RWPE1 (cell line): ENCODE measurements around the gene PTPRF.
"Not testable (repeated sequence)": the region's sequence is repeated elsewhere in the genome, so short reads cannot be mapped to it uniquely, and the experiment has no call there.

Experiments
- CTCF ChIA-PET: fragments of 350-600 bp; sonication (Branson Sonifier 250); formaldehyde crosslinking; extraction: SDS; loops from one replicate; lab custom pipeline; 2021; lab: Yijun Ruan, JAX
- POLR2A ChIA-PET: fragments of 400-600 bp; formaldehyde crosslinking; extraction: SDS; loops from one replicate; lab custom pipeline; 2020; ENCODE audit warnings: antibody characterized with exemption; ENCODE audit not compliant: low non-redundant PET; lab: Yijun Ruan, JAX
- DNase-seq: peaks from one replicate; pipeline ENCODE4 v3.0.0; 2012; ENCODE audit warnings: low spot score
- H3K27ac ChIP-seq: fragments of 450-650 bp; 2 replicates; pipeline ENCODE4 v1.5.1; 2017
- CTCF ChIP-seq: fragments of 450-650 bp; conservative IDR thresholded peaks from 2 replicates; pipeline ENCODE4 v1.5.1; 2017; ENCODE audit warnings: low read depth, mild to moderate bottlenecking

The PTPRF gene

GRCh38 chr1:43492826-43493225, 37.9 kb upstream of the PTPRF start:
- CTCF ChIA-PET, result interaction anchor here (0.6 kb wide), 2 partner anchors 15 to 31 kb away, joined by 3 read pairs; no protein-coding TSS in a partner anchor
- no peak overlapping the region for H3K27ac ChIP-seq
- POLR2A ChIA-PET, result no interaction called here
- no peak for TF ChIP-seq CTCF
- no peak for DNase-seq

- CTCF ChIA-PET, result interaction anchor here (0.6 kb wide), 1 partner anchor 32 kb away, joined by 3 read pairs; no protein-coding TSS in a partner anchor
These were observed 36.8 kb upstream of the PTPRF start for GRCh38 chr1:43493661-43494450.

GRCh38 chr1:43495204-43495603, 35.5 kb upstream of the PTPRF start:
- no peak for DNase-seq
- no peak overlapping the region for H3K27ac ChIP-seq
- CTCF ChIA-PET, result no interaction called here
- POLR2A ChIA-PET, result no interaction called here
- no peak for TF ChIP-seq CTCF

More at GRCh38 chr1:43493661-43494450, 36.8 kb upstream of the PTPRF start:
- H3K27ac ChIP-seq, result no peak overlapping the region
- POLR2A ChIA-PET, result no interaction called here
- TF ChIP-seq CTCF, result no peak
- DNase-seq, result no peak

GRCh38 chr1:43499898-43500297, 30.8 kb upstream of the PTPRF start:
- no peak for DNase-seq
- TF ChIP-seq CTCF, result no peak
- no peak overlapping the region for H3K27ac ChIP-seq
- ChIA-PET POLR2A (no interaction called here), CTCF (interaction anchor here (0.7 to 0.9 kb wide), 2 partner anchors 10 to 12 kb away, joined by 3 read pairs; no protein-coding TSS in a partner anchor)

- DNase-seq, H3K27ac ChIP-seq, POLR2A ChIA-PET: not testable (repeated sequence)
- CTCF ChIA-PET, result interaction anchor here (0.6 kb wide), 1 partner anchor 961 kb away, joined by 3 read pairs; no protein-coding TSS in a partner anchor
These were observed 28.9 kb upstream of the PTPRF start for GRCh38 chr1:43501806-43502205.

GRCh38 chr1:43503534-43503933, 27.1 kb upstream of the PTPRF start:
- no peak for DNase-seq
- no peak for TF ChIP-seq CTCF
- CTCF ChIA-PET, result interaction anchor here (0.5 kb wide), 1 partner anchor 153 kb away, joined by 6 read pairs; no protein-coding TSS in a partner anchor
- H3K27ac ChIP-seq, result no peak overlapping the region
- POLR2A ChIA-PET, result no interaction called here
